NCI-H345 treated with DMSO at 0.1 percent for 48 hours (cell line): Measurements from ENCODE around the gene ASS1.

Experiments
- DNase-seq: peaks from one replicate; lab custom pipeline; 2025; ENCODE audit not compliant: unreplicated experiment; lab: John Stamatoyannopoulos, UW

Gene ASS1

DNA sequence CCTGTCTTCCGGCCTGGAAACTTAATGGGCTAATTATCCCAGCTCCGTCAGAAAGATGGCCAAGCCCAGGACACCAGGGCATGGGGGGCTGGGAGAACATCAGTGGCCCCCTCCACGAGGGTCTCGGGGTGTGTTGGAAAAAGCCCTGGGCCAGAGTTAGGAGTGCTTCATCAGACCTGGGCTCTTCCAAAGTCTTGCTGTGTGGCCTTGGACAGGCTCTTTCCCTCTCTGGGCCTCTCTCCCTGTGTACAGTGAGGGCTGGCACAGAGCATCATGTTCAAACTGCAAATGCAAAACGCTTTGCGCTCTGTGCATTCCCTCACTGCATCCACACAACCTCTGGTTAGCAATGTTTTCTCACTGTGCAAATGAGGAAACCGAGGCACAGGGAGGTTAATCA lies 48.3 kb downstream of the ASS1 start:
- no peak for DNase-seq

DNA sequence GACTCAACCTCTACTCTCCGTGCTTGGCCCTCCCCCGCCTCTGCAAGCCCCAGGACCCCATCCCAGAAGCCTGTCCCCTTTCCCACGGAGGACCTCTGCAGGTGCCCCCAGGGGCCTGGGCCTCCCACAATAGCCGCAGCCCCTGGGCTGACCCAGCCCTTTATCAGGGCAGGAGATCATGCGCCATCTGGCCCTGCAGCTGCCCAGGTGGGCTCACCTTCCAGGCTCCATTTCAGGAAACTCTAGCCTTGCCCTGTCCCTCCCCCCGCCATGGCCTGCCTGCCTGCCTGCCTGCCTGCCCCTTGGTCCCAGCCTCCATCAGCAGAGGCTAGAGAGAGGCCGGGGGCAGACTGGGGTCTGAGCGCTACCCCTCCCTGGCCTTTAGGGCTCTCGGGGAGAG lies 48.7 kb downstream of the ASS1 start:
- no peak for DNase-seq

DNA sequence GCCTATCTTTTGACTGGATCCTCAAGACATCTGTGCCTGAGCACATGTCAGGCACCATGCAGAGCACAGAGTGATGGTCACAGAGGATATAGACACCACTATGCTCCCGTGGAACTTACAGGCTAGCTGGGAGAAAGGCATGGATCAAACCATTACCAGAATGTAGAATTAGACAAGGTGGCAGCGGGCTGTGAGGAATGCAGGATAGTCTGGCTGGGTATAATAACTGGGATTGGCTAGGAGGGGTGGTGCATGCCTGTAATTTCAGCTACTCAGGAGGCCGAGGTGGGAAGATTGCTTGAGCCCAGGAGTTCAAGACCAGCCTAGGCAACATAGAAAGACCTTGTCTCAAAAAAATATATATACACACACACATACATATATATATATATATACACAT lies 50.3 kb downstream of the ASS1 start:
- no peak for DNase-seq

DNA sequence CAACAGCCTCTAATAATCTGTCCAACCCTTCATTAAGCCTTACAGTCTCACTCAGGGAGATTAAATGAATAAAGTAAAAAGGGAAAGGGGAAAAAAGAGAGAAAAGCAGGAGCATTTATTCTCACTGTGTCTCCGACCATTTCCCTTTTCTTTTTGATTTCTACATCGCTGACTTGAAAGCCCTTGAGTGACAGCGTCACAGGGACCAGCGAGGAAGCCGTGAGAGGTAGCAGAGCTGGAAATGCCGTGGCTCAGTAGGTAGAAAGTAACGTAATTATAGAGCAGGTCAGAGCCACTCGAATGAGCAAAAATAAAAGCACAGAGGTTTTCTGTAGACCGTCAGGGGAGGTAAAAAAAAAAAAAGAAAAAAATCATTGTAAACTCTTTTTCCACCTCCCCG lies 52.4 kb downstream of the ASS1 start:
- no peak for DNase-seq

DNA sequence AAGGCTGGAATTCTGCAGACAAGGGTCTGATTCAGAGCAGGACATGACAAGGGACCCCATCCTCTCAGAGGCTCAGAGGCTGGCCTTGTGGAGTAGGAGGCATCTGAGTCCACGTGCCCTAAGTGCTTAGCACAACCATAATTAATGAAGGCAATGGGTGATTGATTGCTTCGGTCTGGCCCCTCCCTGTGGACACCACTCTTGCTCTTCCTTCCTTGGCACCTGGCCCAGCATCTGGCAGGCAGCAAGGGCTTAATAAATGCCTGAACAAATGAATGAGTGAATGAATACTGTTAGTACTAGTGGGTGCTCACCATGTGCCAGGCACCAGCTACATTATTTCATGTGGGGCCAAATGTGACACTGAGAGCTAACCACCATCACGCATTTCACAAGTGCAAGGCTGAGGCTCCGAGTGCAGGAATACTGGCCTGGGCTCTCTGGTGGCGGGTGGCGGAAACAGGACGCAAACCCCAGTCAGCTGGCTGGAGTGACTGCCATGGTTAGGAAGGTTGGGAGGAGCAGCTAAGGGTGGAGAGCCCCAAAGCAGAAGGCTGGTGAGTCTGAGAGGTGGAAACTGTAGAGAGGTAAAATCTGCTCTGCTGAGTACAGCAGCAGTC lies 53.6 kb downstream of the ASS1 start:
- DNase-seq: no peak

DNA sequence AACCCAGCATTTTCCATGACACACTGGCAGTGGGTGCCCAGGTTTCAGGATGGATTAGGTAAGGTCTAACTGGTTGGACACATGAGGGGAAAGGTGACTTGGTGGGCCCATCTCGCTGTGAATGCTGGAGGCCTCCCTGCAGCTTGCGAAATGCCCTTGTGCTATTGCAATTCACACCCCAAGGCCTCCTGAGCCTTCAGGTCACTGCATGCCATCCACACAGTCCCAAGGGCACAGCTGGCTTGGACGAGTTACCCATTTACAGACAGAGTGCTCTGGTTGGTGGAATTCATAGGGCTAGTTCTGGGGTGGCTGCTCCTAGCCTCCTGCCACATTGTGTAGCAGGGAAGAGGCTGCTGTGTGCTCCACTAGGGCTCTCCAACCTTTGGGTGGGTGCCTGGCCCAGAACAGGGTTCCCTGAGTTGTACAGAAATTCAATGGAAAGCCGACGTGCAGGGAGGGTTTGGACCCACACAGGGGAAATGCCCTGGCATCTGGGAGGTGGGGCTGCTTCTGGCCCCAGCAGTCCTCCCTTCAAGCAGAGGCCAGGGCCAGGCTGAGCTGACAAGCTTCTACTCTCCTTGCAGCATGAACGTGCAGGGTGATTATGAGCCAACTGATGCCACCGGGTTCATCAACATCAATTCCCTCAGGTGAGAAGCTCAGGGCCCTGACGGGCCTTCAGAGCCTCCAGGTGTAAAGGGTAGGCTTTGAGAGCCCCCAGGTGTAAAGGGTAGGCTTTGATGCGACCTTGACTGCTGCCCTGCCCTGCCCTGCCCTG lies 54.3 kb downstream of the ASS1 start:
- DNase-seq: no peak

DNA sequence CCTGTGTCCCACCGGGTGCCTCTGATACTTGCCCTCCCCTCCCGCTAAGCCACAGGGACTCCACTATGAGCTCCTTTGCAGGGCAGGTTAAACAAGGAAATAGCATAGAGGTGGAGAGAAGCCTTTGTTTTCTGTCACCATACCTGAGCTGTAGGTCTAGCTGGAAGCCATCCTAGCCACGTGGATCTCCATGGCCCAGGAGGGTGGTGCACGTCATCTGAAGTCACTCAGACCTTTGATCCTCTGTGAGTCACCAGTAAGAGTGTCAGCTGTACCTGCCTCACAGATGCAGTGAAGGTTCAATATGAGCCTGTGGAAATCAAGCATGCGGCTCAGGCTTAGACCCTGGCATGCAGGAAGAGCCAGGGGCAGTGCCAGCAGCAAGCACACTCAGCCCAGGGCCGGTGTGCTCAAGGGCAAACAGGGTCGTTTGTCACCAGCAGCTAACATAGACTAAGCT lies 55.1 kb downstream of the ASS1 start:
- DNase-seq: no peak

DNA sequence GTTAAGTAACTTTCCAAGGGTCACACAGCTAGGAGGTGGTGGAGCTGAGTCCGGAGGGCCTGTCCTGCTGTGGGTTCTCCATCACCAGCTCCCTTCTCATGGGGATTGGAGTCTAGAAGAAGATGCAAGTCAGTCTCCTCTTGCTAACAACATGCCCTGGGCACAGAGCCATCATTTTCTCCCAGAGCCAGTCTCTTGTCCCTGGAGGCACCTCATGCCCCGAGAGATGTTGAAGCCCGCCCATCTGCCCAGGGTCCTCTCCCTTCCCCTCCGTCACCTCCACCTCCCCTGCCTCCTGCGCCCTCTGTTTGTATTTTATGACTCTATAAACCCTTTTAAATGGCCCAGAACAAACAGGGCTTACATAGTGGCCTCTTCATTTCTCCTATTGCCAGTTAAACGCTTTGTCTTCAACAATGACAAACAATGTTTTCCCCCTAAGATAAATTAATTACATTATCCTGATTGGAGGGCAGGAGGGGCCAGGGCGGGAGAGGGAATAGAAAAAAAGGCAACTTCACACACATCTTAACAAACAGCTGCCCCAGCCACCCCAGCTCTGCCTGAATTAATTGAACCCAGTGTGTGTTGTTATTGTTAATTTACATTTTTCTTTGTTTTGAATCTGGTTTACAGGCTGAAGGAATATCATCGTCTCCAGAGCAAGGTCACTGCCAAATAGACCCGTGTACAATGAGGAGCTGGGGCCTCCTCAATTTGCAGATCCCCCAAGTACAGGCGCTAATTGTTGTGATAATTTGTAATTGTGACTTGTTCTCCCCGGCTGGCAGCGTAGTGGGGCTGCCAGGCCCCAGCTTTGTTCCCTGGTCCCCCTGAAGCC lies 55.8 kb downstream of the ASS1 start:
- peak; percentile 86 for DNase-seq

DNA sequence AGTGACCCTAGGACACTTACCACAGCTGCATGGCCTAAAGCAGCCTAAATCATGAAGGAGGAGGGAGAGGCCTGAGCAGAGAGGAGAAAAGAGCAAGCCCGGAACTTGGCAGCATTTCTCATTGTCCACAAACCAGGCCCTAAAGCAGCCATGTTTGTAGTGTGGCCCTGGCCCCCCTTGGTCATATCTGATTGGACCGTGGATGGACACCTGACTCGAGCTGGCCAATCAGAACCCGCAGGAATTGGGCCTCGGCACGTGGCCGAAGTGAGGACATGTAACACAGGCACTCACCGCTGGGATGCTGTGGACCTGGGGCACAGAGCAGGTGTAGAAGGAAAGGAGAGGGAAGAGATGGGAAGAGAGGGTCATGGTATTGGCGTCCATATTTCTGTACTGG lies 56.9 kb downstream of the ASS1 start:
- no peak for DNase-seq

DNA sequence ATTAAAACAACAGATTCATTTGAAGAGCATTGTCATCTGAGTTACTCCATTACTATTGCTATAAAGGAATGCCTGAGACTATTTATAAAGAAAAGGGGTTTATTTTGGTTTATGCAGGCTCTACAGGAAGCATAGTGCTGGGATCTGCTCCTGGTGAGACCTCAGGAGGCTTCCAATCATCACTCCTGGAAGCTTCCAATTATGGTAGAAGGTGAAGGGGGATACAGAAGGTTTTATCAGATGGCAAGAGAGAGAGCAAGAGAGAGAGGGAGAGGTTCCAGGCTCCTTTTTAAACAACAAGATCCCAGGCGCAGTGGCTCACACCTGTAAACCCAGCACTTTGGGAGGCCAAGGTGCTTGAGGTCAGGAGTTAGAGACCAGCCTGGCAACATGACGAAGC lies 63.5 kb downstream of the ASS1 start:
- DNase-seq: no peak

DNA sequence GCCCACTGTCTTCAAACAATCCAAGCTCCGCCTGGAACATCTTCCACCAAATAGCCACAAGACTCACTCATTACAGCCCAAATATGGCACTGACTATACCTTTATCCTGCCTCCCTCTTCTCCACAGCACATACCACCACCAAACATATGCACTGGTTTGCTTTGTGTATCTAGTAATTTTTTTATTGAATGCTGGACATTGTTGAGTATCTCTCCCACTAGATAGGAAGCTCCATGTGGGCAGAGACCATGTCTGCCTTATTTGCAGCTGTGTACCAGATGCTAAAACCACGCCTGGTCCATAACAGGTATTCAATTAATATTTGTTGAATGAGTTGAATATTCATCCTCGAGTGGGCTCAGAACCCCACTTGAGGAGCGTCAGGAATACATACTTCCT lies 67.4 kb downstream of the ASS1 start:
- DNase-seq: no peak

DNA sequence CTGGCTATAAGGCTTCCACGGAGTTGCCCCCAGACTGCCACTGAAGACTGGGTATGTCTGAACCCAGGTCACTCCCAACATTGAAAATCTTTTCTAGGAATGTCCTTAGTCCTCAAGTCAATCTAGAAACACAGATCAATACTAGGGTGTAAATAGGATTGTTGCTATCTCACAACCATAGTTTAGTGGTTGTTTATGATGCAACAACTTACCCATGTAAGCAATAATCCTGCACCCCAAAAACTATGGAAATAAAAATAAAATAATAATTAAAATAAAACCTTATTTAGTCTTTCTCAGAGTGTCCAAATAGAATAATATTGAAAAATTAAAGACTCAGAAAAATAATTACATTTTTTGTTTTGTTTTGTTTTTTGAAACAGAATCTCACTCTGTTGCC lies 68.3 kb downstream of the ASS1 start:
- DNase-seq: no peak

DNA sequence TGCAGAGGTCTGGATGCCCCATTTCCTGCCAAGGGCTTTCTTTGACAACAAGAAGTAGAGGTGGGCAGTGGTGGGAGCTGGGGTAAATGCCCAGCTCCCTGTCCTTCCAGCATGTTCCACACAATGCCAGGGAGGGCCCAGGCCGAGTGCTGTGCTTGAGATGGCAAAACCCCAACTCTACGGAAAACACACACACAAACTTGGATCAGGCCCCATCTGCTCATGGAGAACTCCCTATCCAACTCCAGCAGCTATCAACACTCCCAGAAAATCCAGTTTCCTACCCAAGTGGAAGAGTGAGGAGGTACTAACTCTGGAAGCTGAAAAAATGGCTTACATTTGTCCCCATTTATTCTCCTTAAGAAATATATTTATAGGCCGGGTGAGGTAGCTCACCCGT lies 73.5 kb downstream of the ASS1 start:
- no peak for DNase-seq

DNA sequence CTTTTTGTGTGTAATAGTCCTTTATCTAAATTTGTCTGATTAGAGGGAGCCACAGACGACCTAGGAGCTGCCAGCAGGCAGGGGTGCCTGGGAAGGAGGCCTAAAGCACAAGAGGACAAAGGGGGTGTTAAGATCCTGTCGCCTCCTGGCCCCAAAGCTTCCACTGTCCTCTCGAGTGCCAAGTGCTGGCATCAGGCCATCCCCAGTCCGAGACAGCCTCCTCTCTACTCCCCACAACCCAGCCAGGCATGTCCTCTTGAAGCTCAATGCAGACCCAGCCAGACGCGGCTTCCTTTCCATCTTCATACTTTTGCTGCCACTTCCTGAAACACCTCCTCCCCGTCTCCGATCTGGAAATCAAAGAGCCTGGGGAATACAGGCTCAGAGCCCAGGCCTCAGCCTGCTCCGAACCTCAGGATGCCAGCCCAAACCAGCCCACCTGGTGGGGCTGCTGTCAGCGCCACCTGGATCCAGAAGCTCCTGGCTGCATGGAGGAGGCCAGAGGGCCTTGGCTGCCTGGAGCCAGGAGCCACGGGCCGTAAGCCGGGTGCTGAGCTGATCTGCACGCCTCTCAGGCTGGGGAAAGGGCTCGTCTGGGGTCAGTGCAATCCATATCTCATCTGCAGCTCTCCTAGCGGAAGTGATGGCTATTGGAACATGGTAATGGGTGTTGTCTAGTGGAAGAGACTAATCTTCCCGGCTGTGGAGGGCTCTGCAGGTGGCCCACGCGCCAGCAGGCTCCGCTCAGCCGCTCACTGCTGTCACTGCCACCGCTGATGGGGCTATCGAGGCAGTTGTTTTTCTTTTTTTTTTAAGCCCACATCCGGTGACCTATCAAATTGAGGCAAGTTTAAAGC lies 74.4 kb downstream of the ASS1 start:
- DNase-seq: no peak

DNA sequence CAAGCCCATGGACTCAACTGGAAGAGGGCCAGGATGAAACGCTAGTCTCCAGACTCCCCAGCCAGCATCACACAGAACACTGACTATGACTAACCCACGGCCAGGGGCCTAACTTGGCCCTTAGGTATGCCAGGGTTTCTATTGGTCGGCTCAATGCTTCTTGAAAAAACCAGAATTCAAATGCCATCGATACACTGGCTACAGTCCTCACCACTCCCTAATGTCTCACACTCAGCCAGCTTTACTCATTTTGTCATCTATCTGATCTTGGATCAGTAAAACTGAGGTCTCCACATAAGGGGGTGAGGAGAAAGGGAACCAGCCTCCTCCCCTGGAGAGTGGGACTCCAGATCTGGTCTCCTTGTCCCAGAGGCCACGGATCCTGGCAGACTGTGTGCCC lies 75.2 kb downstream of the ASS1 start:
- no peak for DNase-seq

DNA sequence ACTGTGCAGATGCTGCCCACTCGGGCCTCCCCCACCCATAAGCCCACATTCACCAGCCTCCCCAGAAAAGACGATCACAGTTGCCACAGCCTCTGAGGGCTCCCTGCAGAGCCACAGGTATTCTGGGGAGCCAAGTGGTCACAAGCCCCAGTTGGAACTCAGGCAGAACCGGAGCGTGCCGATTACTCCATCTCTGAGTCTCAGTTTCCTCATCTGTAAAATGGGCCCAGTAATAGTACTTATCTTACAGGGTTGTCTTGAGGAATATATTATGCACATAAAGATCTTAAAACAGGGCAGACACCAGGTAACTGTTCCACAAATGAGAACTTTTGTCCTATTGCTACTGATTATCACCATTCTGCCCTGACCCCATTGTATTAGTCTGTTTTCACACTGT lies 77.0 kb downstream of the ASS1 start:
- DNase-seq: no peak

DNA sequence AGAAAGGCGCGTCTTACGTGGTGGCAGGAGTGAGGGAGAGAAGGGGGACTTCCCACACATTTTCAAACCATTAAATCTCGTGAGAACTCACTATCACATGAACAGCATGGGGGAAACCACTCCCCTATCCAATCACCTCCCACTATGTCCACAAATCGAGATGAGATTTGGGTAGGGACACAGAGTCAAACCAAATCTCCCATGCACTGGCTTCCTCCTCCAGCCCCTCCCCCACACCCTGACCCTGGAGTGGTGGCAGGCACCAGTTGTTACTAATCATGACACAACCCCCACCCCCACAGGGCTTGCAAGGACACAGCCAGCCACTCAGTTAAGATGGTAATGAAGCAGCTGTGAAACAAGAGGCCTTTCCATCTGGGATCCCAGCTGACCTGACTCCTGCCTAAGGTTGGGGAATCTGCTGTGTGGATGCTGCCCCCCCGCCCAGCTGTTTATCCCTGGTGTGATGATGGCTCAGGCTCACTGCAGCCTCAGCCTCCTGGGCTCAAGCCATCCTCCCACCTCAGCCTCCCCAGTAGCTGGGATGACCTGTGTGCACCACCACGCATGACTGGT lies 77.6 kb downstream of the ASS1 start:
- no peak for DNase-seq

DNA sequence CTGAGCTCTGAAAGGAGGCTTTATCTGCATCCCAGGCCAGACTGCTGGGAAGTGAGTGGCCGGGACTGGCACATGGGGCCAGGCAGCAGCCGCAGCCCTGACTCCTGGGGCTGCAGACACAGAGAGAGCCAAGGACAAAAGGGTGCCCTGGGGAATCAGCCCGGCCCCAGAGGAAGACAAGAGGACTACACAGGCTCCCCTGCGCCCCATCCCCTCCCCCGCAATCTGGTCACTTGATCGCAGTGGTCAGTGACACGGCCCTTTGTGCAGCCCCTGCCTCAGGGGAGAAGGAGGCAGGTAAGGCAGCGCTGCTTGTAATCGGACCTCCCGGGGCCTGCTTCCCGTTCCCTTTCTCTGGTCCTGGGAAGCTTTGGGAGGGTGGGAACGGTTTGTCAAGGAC lies 79.2 kb downstream of the ASS1 start:
- no peak for DNase-seq

DNA sequence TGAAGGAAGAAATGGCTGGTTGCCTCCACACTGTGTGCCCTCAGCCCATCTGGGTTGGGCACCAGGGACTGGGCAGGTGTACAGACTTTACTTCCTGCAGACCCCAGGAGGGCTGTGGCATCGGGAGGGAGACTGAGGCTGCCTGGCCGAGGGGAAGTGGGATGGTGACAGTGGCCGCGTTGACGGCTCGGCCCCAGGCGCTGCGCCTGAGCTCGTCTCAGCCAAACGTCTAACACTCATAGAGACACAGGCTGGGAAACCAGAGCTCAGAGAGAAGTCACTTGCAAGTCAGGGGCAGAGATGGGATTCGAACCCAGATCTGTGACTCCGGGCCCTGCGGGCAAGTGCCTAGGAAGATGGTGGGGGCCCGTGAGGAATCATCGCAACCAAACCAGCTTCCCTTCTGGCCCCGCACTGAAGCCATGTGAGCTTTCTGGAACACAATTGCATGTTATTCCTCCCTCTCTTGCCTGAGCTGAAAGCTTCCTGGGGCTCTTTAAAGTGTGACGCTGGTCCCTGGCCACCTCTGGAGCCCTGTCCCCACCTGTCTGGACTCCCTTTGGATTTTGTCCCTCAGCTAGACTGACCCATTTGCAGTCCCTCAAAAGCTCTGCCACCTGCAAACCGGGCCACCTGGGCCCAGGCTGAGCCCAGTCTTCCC lies 81.6 kb downstream of the ASS1 start:
- DNase-seq: no peak
